ENCODE measurements around the gene SGTA. TPM values are rescaled to one million over a fixed set of nuclear protein-coding genes. Genes with fewer than 3 reads are reported as not detected.

SGTA gene
- total RNA-seq, 1 experiment from 2014 or later = 109 TPM

DNA sequence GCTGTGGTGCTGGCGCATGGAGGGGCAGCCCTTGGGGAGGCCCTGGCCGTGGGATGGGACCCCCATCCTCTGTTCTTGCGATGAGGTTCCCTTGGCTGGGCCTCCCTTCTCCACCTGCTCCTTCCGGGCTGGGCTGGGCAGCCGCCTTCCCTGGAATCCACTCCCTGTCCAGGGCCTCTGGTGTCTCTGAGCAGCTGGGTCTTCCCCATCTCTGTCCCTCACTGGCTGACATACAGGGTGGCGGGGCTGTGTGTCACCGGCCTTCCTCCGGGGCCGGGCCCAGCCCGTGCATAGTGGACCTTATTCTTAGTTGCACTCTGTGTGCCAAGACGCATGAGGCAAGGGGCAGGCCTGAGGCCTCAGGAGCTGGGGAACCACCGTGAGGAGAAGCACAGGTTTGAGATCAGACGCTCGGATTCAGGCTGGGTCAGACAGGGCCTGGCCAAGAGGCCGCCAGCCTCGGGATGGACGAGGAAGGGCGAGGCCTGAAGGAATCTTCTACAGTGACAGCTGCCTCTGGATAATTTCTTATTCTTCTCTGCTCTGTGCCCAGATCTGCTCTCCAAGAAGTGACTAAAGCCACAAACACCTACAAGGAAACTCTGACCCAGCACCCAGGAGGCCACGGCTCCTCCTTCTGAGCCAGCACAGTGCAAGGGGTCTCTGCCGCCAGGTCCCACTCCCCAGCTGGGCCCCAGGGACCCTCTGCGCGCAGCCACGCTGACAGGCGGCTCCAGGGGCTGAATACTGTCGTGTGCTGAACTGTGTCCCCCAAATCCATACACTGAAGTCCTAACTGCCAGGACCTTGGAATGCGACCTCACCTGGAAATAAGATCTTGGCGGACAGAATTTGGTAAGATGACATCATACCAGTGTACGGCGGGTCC is 11.0 kb downstream of the SGTA start (continued):
- TF ChIP-seq ZBTB33 (IDR thresholded peaks at IDR 0.05; ENCODE audit: extremely low read depth, insufficient replicate concordance, low read length) (no peak), POLR2AphosphoS5 (IDR thresholded peaks at IDR 0.05; ENCODE audit: low read depth, low read length) (no peak), YY1 (IDR thresholded peaks at IDR 0.05; ENCODE audit: extremely low read depth, insufficient replicate concordance, low read depth, low read length) (no peak), EZH2 (IDR thresholded peaks at IDR 0.05) (no peak), RAD21 (IDR thresholded peaks at IDR 0.05; ENCODE audit: low read depth) (no peak), EZH2phosphoT487 (IDR thresholded peaks at IDR 0.05; ENCODE audit: borderline replicate concordance) (no peak), ZNF274 (IDR thresholded peaks at IDR 0.05; ENCODE audit: low read depth, low read length) (no peak), JUND (IDR thresholded peaks at IDR 0.05) (no peak), POLR2A (IDR thresholded peaks at IDR 0.05; ENCODE audit: borderline replicate concordance, extremely low read depth, insufficient read depth, insufficient read length) (no peak), CBX3 (IDR thresholded peaks at IDR 0.05; ENCODE audit: low read depth) (no peak), EGR1 (IDR thresholded peaks at IDR 0.05; ENCODE audit: low read depth) (no peak)
- TF ChIP-seq, protein P1, sequence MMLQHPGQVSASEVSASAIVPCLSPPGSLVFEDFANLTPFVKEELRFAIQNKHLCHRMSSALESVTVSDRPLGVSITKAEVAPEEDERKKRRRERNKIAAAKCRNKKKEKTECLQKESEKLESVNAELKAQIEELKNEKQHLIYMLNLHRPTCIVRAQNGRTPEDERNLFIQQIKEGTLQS (IDR thresholded peaks at IDR 0.05) = no peak

Data from HCT116 (cell line).